Astrocyte (in vitro differentiated cells and primary cell): ENCODE results near the gene LIN9. TPM values are rescaled to one million over a fixed set of nuclear protein-coding genes. Genes with fewer than 3 reads are reported as not detected.
"Not testable (repeated sequence)": the region's sequence is repeated elsewhere in the genome, so short reads cannot be mapped to it uniquely, and the experiment has no call there.

Experiments
- DNase-seq: peaks from one replicate; pipeline ENCODE4 v3.0.0-alpha.2; 2010; ENCODE audit warnings: low read depth
- FAIRE-seq: peaks from 2 replicates; lab custom pipeline; 2011; peaks lifted over from hg19 to GRCh38; lab: Jason Lieb, UNC
- H2AFZ ChIP-seq: 2 replicates; pipeline ENCODE4 v1.6.0; 2012; ENCODE audit warnings: low read depth, low read length, inconsistent platforms
- H3K27ac ChIP-seq: 2 replicates; pipeline ENCODE4 v1.5.1; 2011; ENCODE audit warnings: low read depth, low read length, inconsistent platforms
- H3K27me3 ChIP-seq: 2 replicates; pipeline ENCODE4 v1.6.0; 2011; ENCODE audit warnings: low read length, inconsistent platforms; ENCODE audit not compliant: insufficient read depth
- H3K36me3 ChIP-seq: 2 replicates; pipeline ENCODE4 v1.5.1; 2011; ENCODE audit warnings: low read length, inconsistent platforms; ENCODE audit not compliant: insufficient read depth
- H3K4me1 ChIP-seq: 2 replicates; pipeline ENCODE4 v1.5.1; 2011; ENCODE audit warnings: low read length, inconsistent platforms; ENCODE audit not compliant: insufficient read depth
- H3K4me2 ChIP-seq: 2 replicates; pipeline ENCODE4 v1.6.0; 2012; ENCODE audit warnings: low read length, inconsistent platforms
- H3K4me3 ChIP-seq: 2 replicates; pipeline ENCODE4 v1.5.1; 2011; ENCODE audit warnings: low read depth, mild to moderate bottlenecking, low read length, inconsistent platforms; ENCODE audit not compliant: insufficient read depth
- H3K79me2 ChIP-seq: 2 replicates; pipeline ENCODE4 v1.6.0; 2012; ENCODE audit warnings: mild to moderate bottlenecking, low read length, inconsistent platforms; ENCODE audit not compliant: insufficient read depth
- H3K9ac ChIP-seq: 2 replicates; pipeline ENCODE4 v1.6.0; 2012; ENCODE audit warnings: mild to moderate bottlenecking, low read length, inconsistent platforms
- H3K9me3 ChIP-seq: 2 replicates; pipeline ENCODE4 v1.5.1; 2012; ENCODE audit warnings: low read depth, mild to moderate bottlenecking, low read length, inconsistent platforms; ENCODE audit not compliant: insufficient read depth
- H4K20me1 ChIP-seq: 2 replicates; pipeline ENCODE4 v1.6.0; 2012; ENCODE audit warnings: low read length, inconsistent platforms; ENCODE audit not compliant: insufficient read depth
- H3K27ac Mint-ChIP-seq: one replicate; pipeline ENCODE4 v1.8.0; 2021; ENCODE audit warnings: mild to moderate bottlenecking, mixed read lengths; ENCODE audit not compliant: unreplicated experiment
- H3K27me3 Mint-ChIP-seq: one replicate; pipeline ENCODE4 v1.8.0; 2021; ENCODE audit warnings: low read depth, mixed read lengths; ENCODE audit not compliant: unreplicated experiment
- H3K36me3 Mint-ChIP-seq: one replicate; pipeline ENCODE4 v1.8.0; 2021; ENCODE audit warnings: low read depth, mixed read lengths; ENCODE audit not compliant: unreplicated experiment
- H3K4me1 Mint-ChIP-seq: one replicate; pipeline ENCODE4 v1.8.0; 2021; ENCODE audit warnings: low read depth, mixed read lengths; ENCODE audit not compliant: unreplicated experiment
- H3K4me3 Mint-ChIP-seq: one replicate; pipeline ENCODE4 v1.8.0; 2021; ENCODE audit warnings: mild to moderate bottlenecking, moderate library complexity, mixed read lengths; ENCODE audit not compliant: unreplicated experiment
- H3K9me3 Mint-ChIP-seq: one replicate; pipeline ENCODE4 v1.8.0; 2021; ENCODE audit warnings: mild to moderate bottlenecking, mixed read lengths; ENCODE audit not compliant: unreplicated experiment
- CTCF ChIP-seq: IDR thresholded peaks from 2 replicates; pipeline ENCODE4 v1.5.1; 2011; ENCODE audit warnings: low read depth, mild to moderate bottlenecking, inconsistent platforms, low read length, moderate library complexity; ENCODE audit not compliant: insufficient read depth
- EZH2 ChIP-seq: IDR thresholded peaks from 2 replicates; pipeline ENCODE4 v1.6.1; 2012; ENCODE audit warnings: mild to moderate bottlenecking, low read length, inconsistent platforms; ENCODE audit not compliant: insufficient read depth
- total RNA-seq: library from RNA; stranded (reverse); gene quantifications from 2 replicates; pipeline ENCODE4 v1.2.1, GENCODE V29; 2021

The LIN9 gene
- total RNA-seq, 1 donor from 2014 or later: 4.0 TPM

- Histone ChIP-seq H4K20me1 (no peaks in the 10 kb centered on the region), H3K36me3 (no peaks in the 10 kb centered on the region), H3K4me3 (no peak overlapping the region), H3K9ac (no peak overlapping the region), H2AFZ (no peak overlapping the region), H3K4me1 (no peaks in the 10 kb centered on the region), H3K9me3 (no peaks in the 10 kb centered on the region), H3K4me2 (no peak overlapping the region), H3K27ac (no peak overlapping the region), H3K27me3 (no peaks in the 10 kb centered on the region), H3K79me2 (no peaks in the 10 kb centered on the region)
- Mint-ChIP-seq H3K4me1 (no peaks in the 10 kb centered on the region), H3K4me3 (no peak overlapping the region), H3K9me3 (no peaks in the 10 kb centered on the region), H3K27ac (no peak overlapping the region), H3K27me3 (no peaks in the 10 kb centered on the region), H3K36me3 (no peaks in the 10 kb centered on the region)
- FAIRE-seq (no peak), DNase-seq (no peak)
- TF ChIP-seq CTCF (no peak), EZH2 (no peak)
Measured at GRCh38 chr1:226253933-226254332, 55.0 kb downstream of the LIN9 start.

GRCh38 chr1:226252841-226253240, 56.1 kb downstream of the LIN9 start:
- H3K27ac ChIP-seq, H3K36me3 ChIP-seq, H3K4me2 ChIP-seq, H3K27me3 Mint-ChIP-seq, H3K27ac Mint-ChIP-seq, H3K4me3 Mint-ChIP-seq, FAIRE-seq, H3K9me3 ChIP-seq, H3K27me3 ChIP-seq, H4K20me1 ChIP-seq, H2AFZ ChIP-seq, H3K36me3 Mint-ChIP-seq, H3K4me3 ChIP-seq, H3K79me2 ChIP-seq, H3K4me1 Mint-ChIP-seq, H3K4me1 ChIP-seq, H3K9ac ChIP-seq, DNase-seq, H3K9me3 Mint-ChIP-seq: not testable (repeated sequence)

- H3K9me3 Mint-ChIP-seq: no peaks in the 10 kb centered on the region
Measured at GRCh38 chr1:226250511-226250910, 58.5 kb downstream of the LIN9 start.

More at GRCh38 chr1:226250511-226250910, 58.5 kb downstream of the LIN9 start:
- Mint-ChIP-seq H3K4me3 (no peak overlapping the region), H3K27me3 (no peaks in the 10 kb centered on the region), H3K4me1 (no peaks in the 10 kb centered on the region), H3K27ac (no peak overlapping the region), H3K36me3 (no peaks in the 10 kb centered on the region)
- Histone ChIP-seq H2AFZ (no peak overlapping the region), H3K27me3 (no peaks in the 10 kb centered on the region), H3K79me2 (no peaks in the 10 kb centered on the region), H3K27ac (no peak overlapping the region), H3K4me2 (no peak overlapping the region), H3K9me3 (no peaks in the 10 kb centered on the region), H3K4me1 (no peaks in the 10 kb centered on the region), H3K9ac (no peak overlapping the region), H3K4me3 (no peak overlapping the region), H4K20me1 (no peaks in the 10 kb centered on the region), H3K36me3 (no peaks in the 10 kb centered on the region)
- no peak for DNase-seq
- FAIRE-seq: no peak
- TF ChIP-seq CTCF: no peak
- TF ChIP-seq EZH2: no peak
